Measurements from ENCODE around the gene SCAF11.
"Not testable (repeated sequence)": the region's sequence is repeated elsewhere in the genome, so short reads cannot be mapped to it uniquely, and the experiment has no call there.

SCAF11 gene, protein sequence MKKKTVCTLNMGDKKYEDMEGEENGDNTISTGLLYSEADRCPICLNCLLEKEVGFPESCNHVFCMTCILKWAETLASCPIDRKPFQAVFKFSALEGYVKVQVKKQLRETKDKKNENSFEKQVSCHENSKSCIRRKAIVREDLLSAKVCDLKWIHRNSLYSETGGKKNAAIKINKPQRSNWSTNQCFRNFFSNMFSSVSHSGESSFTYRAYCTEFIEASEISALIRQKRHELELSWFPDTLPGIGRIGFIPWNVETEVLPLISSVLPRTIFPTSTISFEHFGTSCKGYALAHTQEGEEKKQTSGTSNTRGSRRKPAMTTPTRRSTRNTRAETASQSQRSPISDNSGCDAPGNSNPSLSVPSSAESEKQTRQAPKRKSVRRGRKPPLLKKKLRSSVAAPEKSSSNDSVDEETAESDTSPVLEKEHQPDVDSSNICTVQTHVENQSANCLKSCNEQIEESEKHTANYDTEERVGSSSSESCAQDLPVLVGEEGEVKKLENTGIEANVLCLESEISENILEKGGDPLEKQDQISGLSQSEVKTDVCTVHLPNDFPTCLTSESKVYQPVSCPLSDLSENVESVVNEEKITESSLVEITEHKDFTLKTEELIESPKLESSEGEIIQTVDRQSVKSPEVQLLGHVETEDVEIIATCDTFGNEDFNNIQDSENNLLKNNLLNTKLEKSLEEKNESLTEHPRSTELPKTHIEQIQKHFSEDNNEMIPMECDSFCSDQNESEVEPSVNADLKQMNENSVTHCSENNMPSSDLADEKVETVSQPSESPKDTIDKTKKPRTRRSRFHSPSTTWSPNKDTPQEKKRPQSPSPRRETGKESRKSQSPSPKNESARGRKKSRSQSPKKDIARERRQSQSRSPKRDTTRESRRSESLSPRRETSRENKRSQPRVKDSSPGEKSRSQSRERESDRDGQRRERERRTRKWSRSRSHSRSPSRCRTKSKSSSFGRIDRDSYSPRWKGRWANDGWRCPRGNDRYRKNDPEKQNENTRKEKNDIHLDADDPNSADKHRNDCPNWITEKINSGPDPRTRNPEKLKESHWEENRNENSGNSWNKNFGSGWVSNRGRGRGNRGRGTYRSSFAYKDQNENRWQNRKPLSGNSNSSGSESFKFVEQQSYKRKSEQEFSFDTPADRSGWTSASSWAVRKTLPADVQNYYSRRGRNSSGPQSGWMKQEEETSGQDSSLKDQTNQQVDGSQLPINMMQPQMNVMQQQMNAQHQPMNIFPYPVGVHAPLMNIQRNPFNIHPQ (N-terminal part only)

DNA sequence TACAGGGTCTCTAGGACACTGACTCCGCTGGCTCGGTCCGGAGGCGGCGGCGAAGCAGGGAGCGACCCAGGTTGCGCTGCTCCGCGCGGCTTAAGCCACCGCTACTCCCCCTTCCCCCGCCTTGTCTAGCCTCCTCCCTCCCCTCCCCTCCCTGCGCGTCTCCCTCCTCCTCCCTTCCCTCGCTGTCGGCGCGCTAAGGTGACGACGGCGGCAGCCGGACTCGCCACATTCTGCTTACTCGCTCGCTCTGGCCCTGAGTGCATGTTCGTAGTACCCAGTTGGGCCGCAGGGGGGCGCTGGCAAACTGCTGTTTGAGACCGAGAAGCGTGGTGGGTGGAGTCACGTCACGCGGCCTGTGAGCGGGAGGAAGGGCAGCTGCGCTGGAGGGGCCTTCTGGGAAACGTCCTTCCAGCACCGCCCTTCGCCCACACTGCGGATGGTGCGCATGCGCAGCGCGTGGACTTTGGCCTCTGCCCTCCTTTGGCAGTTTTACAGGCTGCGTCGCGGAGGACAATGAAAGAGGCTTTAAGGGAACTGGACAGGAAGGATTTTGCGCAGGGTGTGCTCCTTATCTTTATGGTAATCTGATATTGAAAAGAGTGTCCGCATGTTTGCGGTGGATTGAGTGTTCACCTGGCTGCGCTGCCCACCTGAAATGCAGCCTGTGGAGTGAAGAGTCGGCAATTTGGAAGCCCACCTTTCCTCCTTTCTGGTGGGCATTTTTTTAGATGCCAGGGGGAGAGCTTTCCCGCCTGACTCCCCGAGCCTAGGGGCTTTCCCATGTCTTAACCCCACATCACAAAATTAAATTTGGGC is at the start of gene SCAF11:
SCAF11 (minus strand) TSS at position 107 of the 816 bp plus-strand sequence. CDS start 26,407 bp downstream, outside the sequence.
- peaks cover 7% of the 10 kb centered on the region for H3K36me3 ChIP-seq (ENCODE audit: insufficient read depth, low read length)
- no peaks in the 10 kb centered on the region for H3K27me3 ChIP-seq (ENCODE audit: insufficient read depth, low read length)
- H3K4me3 ChIP-seq (ENCODE audit: low read length) = peak within 1 kb of the TSS; percentile 81
- H3K9me3 ChIP-seq (ENCODE audit: low read length) = no peaks in the 10 kb centered on the region
- peaks cover 18% of the 10 kb centered on the region for H3K4me1 ChIP-seq (ENCODE audit: insufficient read depth, low read length)
- H2AFZ ChIP-seq (ENCODE audit: low read depth, low read length) = peak within 1 kb of the TSS; percentile 49

DNA sequence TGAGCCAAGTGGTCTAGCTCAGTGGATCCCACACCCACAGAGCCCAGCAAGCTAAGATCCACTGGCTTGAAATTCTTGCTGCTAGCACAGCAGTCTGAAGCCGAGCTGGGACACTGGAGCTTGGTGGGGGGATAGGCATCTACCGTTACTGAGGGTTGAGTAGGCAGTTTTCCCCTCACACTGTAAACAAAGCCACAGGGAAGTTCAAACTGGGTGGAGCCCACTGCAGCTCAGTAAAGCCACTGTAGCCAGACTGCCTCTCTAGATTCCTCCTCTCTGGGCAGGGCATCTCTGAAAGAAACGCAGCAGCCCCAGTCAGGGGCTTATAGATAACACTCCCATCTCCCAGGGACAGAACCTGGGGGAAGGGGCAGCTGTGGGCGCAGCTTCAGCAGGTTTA is 46.7 kb upstream of the SCAF11 start:
- not testable (repeated sequence) for H3K4me1 ChIP-seq (ENCODE audit: insufficient read depth, low read length); H3K4me3 ChIP-seq (ENCODE audit: low read length); H3K27me3 ChIP-seq (ENCODE audit: insufficient read depth, low read length); H3K9me3 ChIP-seq (ENCODE audit: low read length); H3K36me3 ChIP-seq (ENCODE audit: insufficient read depth, low read length); H2AFZ ChIP-seq (ENCODE audit: low read depth, low read length)

DNA sequence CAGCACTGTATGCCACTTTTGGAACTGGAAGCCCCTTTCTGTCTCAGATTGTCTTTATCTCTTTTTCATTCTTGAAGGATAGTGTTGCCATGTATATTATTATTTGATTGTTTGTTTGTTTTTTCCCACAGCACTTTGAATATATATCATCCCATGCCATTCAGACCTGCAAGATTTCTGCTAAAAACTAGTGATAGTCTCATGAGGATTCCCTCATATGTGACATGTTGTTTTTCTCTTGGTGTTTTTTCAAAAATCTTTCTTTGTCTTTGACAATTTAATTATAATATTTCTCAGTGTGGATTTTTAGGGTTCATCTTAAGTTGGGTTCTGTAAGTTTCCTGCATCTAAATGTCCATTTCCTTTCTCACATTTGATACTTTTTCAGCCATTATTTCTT is 36.8 kb upstream of the SCAF11 start:
- Histone ChIP-seq H3K9me3 (ENCODE audit: low read length) (peaks cover 5% of the 10 kb centered on the region), H3K4me3 (ENCODE audit: low read length) (no peak overlapping the region), H3K36me3 (ENCODE audit: insufficient read depth, low read length) (no peaks in the 10 kb centered on the region), H3K4me1 (ENCODE audit: insufficient read depth, low read length) (no peaks in the 10 kb centered on the region), H3K27me3 (ENCODE audit: insufficient read depth, low read length) (no peaks in the 10 kb centered on the region), H2AFZ (ENCODE audit: low read depth, low read length) (no peak overlapping the region)

DNA sequence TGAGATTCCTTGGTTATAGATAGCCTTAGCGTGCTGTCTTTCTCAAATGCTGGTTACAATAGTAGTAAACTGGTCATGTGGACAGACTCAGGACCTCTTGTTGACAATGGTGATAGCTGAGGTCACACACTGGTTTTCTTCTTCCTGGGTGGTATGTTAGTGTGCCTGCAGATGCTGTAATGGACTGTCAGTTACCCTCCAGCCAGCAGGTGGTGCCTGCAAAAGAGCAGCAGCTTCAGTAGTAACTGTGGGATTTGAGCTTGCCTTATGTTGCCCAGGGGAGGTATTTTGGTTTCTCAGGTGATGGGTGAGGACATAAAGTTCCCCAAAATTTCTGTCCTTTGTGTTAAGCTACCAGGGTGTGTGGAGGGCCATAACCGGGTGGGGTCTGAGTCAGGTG is 33.7 kb upstream of the SCAF11 start:
- no peaks in the 10 kb centered on the region for H3K27me3 ChIP-seq (ENCODE audit: insufficient read depth, low read length)
- H3K9me3 ChIP-seq (ENCODE audit: low read length) = peaks cover 5% of the 10 kb centered on the region

DNA sequence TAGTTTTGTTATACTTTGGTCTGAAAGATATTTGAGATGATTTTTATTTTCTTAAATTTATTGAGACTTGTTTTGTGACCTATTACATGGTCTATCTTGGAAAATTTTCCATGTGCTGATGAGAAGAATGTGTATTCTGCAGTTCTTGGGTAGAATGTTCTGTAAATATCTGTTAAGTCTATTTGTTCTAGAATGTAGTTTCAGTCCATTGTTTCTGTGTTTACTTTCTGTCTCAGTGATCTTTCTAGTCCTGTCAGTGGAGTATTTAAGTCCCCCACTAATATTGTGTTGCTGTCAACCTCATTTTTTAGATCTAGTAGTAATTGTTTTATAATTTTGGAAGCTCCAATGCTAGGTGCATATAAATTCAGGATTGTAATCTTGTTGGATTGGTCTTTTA is 30.4 kb upstream of the SCAF11 start:
- H3K9me3 ChIP-seq (ENCODE audit: low read length) = peaks cover 1% of the 10 kb centered on the region
- no peaks in the 10 kb centered on the region for H3K36me3 ChIP-seq (ENCODE audit: insufficient read depth, low read length)

More for the DNA sequence above, 33.7 kb upstream of the SCAF11 start:
- Histone ChIP-seq H3K36me3 (ENCODE audit: insufficient read depth, low read length) (no peaks in the 10 kb centered on the region), H3K4me1 (ENCODE audit: insufficient read depth, low read length) (no peaks in the 10 kb centered on the region), H2AFZ (ENCODE audit: low read depth, low read length) (no peak overlapping the region), H3K4me3 (ENCODE audit: low read length) (no peak overlapping the region)

DNA sequence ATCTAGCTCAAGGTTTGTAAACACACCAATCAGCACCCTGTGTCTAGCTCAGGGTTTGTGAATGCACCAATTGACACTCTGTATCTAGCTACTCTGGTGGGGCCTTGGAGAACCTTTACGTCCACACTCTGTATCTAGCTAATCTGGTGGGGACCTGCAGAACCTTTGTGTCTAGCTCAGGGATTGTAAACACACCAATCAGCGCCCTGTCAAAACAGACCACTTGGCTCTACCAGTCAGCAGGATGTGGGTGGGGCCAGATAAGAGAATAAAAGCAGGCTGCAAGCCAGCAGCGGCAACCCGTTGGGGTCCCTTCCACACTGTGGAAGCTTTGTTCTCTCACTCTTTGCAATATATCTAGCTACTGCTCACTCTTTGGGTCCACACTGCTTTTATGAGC is 28.3 kb upstream of the SCAF11 start:
- H3K36me3 ChIP-seq (ENCODE audit: insufficient read depth, low read length); H3K4me1 ChIP-seq (ENCODE audit: insufficient read depth, low read length); H3K4me3 ChIP-seq (ENCODE audit: low read length); H3K9me3 ChIP-seq (ENCODE audit: low read length); H3K27me3 ChIP-seq (ENCODE audit: insufficient read depth, low read length); H2AFZ ChIP-seq (ENCODE audit: low read depth, low read length): not testable (repeated sequence)

More for the DNA sequence above, 30.4 kb upstream of the SCAF11 start:
- H3K27me3 ChIP-seq (ENCODE audit: insufficient read depth, low read length) = no peaks in the 10 kb centered on the region
- no peak overlapping the region for H2AFZ ChIP-seq (ENCODE audit: low read depth, low read length)
- no peak overlapping the region for H3K4me3 ChIP-seq (ENCODE audit: low read length)
- H3K4me1 ChIP-seq (ENCODE audit: insufficient read depth, low read length) = no peaks in the 10 kb centered on the region

DNA sequence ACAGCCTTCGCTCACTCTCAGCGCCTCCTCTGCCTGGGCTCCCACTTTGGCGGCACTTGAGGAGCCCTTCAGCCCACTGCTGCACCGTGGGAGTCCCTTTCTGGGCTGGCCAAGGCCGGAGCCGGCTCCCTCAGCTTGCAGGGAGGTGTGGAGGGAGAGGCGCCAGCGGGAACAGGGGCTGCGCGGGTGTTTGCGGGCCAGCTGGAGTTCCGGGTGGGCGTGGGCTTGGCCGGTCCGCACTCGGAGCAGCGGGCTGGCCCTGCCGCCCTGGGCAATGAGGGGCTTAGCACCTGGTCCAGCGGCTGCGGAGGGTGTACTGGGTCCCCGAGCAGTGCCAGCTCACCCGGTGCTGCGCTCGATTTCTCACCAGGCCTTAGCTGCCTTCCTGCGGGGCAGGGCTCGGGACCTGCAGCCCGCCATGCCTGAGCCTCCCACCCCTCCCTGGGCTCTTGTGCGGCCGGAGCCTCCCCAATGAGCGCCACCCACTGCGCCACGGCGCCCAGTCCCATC is 27.5 kb upstream of the SCAF11 start:
- not testable (repeated sequence) for H3K4me1 ChIP-seq (ENCODE audit: insufficient read depth, low read length); H3K4me3 ChIP-seq (ENCODE audit: low read length); H3K9me3 ChIP-seq (ENCODE audit: low read length)

DNA sequence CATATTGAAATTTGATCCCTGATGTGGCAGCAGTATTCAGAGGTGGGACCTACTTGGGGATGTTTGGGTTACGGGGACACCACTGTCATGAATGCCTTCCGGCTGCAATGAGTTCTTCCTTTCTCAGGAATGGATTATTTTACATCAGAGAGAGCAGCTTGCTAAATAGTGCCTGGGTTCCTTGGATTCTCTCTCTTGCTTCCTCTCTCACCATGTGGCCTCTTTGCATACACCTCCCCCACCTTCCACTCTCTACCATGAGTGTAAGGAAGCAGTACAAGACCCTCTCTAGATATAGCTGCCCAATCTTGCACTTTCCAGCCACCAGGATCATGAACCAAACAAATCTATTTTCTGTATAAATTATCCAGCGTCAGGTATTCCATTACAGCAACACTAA is 15.4 kb upstream of the SCAF11 start:
- H3K27me3 ChIP-seq (ENCODE audit: insufficient read depth, low read length) = no peaks in the 10 kb centered on the region
- no peaks in the 10 kb centered on the region for H3K9me3 ChIP-seq (ENCODE audit: low read length)
- H3K36me3 ChIP-seq (ENCODE audit: insufficient read depth, low read length) = no peaks in the 10 kb centered on the region
- H3K4me1 ChIP-seq (ENCODE audit: insufficient read depth, low read length) = no peaks in the 10 kb centered on the region
- H2AFZ ChIP-seq (ENCODE audit: low read depth, low read length) = no peak overlapping the region
- H3K4me3 ChIP-seq (ENCODE audit: low read length) = no peak overlapping the region

More for the DNA sequence above, 27.5 kb upstream of the SCAF11 start:
- not testable (repeated sequence) for H2AFZ ChIP-seq (ENCODE audit: low read depth, low read length); H3K27me3 ChIP-seq (ENCODE audit: insufficient read depth, low read length); H3K36me3 ChIP-seq (ENCODE audit: insufficient read depth, low read length)

DNA sequence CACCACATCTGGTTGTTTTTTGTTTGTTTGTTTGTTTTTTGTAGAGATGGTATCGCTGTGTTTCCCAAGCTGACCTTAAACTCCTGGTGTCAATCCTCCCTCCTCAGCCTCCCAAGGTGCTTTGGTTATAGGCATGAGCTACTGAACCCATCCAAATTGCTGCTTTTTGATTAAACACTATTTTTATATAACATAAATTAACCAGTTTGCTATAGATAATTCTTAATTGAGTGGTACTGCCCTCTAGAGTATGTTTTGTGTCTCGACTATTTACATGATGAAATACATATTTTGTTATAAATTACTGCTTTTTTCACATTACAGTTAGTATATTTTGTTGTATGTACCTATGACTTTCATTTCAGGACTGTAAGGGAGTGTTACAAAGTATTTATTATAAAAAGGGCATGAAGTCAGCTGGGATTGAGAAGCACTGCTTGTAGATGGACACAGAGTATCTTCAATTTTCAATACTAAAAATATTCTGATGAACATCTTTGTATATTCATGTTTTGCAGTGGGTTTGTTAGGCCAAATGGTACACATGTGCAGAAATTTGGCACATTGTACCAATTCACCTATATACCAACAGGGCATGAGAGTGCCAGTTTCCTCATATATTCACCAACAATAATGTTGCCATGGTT is 14.9 kb upstream of the SCAF11 start:
- H3K27me3 ChIP-seq (ENCODE audit: insufficient read depth, low read length) = no peaks in the 10 kb centered on the region
- no peaks in the 10 kb centered on the region for H3K9me3 ChIP-seq (ENCODE audit: low read length)
- no peaks in the 10 kb centered on the region for H3K36me3 ChIP-seq (ENCODE audit: insufficient read depth, low read length)
- no peak overlapping the region for H3K4me3 ChIP-seq (ENCODE audit: low read length)
- no peaks in the 10 kb centered on the region for H3K4me1 ChIP-seq (ENCODE audit: insufficient read depth, low read length)
- no peak overlapping the region for H2AFZ ChIP-seq (ENCODE audit: low read depth, low read length)

DNA sequence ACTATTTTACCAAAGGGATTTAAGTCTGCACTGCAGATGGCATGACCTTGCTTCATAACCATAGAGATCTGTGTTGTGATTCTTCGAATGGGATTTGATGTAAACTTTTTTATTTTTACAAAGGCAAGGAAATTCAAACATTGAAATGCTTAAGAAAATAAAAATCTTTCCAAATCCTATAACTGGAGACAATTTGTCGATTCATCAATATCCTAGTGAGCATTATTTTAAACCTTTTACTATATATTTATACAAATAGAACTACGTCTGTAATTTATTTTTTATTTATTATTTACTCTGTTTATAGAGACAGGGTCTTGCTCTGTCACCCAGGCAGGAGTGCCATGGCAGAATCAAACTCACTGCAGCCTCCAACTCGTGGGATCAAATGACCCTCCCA is 14.3 kb upstream of the SCAF11 start:
- Histone ChIP-seq H3K27me3 (ENCODE audit: insufficient read depth, low read length) (no peaks in the 10 kb centered on the region), H2AFZ (ENCODE audit: low read depth, low read length) (no peak overlapping the region), H3K9me3 (ENCODE audit: low read length) (no peaks in the 10 kb centered on the region), H3K4me3 (ENCODE audit: low read length) (no peak overlapping the region), H3K4me1 (ENCODE audit: insufficient read depth, low read length) (no peaks in the 10 kb centered on the region), H3K36me3 (ENCODE audit: insufficient read depth, low read length) (no peaks in the 10 kb centered on the region)

DNA sequence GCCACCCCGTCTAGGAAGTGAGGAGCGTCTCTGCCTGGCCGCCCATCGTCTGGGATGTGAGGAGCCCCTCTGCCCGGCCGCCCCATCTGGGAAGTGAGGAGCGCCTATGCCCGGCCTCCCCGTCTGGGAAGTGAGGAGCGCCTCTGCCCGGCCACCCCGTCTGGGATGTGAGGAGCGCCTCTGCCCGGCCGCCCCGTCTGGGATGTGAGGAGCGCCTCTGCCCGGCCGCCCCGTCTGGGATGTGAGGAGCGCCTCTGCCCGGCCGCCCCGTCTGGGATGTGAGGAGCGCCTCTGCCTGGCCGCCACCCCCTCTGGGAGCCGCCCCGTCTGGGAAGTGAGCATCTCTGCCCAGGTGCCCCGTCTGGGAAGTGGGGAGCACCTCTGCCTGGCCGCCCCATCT is 9.7 kb upstream of the SCAF11 start:
- not testable (repeated sequence) for H2AFZ ChIP-seq (ENCODE audit: low read depth, low read length); H3K27me3 ChIP-seq (ENCODE audit: insufficient read depth, low read length); H3K36me3 ChIP-seq (ENCODE audit: insufficient read depth, low read length); H3K4me3 ChIP-seq (ENCODE audit: low read length); H3K4me1 ChIP-seq (ENCODE audit: insufficient read depth, low read length); H3K9me3 ChIP-seq (ENCODE audit: low read length)

DNA sequence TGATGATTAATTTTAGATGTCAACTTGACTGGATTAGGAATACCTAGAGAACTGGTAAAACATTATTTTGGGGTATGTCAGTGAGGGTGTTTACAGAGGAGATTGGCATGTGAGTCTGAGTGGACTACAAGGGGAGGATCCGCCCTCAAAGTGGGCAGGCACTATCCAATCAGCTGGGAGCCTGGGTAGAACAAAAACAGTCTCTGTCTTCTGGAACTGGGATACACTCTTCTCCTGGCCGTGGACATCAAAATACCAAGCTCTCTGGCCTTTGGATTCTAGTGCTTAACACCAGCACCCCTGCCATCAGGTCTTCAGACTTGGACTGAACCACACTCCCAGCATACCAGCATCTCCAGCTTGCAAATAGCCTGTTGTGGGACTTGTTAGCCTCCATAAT is 4.4 kb upstream of the SCAF11 start:
- H3K4me3 ChIP-seq (ENCODE audit: low read length) = no peak overlapping the region
- no peaks in the 10 kb centered on the region for H3K36me3 ChIP-seq (ENCODE audit: insufficient read depth, low read length)
- no peaks in the 10 kb centered on the region for H3K9me3 ChIP-seq (ENCODE audit: low read length)
- H3K27me3 ChIP-seq (ENCODE audit: insufficient read depth, low read length) = no peaks in the 10 kb centered on the region
- no peak overlapping the region for H2AFZ ChIP-seq (ENCODE audit: low read depth, low read length)
- no peaks in the 10 kb centered on the region for H3K4me1 ChIP-seq (ENCODE audit: insufficient read depth, low read length)
